22Rv1 (cell line): ENCODE data around the gene KIRREL3.

Experiments used
- ZFX ChIP-seq: fragments of 450-650 bp; IDR thresholded peaks from 2 replicates; pipeline ENCODE4 v1.6.1; 2017; ENCODE audit warnings: antibody characterized with exemption, borderline replicate concordance
- TF ChIP-seq, protein P1 (sequence below): fragments of 450-650 bp; IDR thresholded peaks from 2 replicates; pipeline ENCODE4 v1.5.1; 2017; ENCODE audit warnings: mild to moderate bottlenecking

DNA sequence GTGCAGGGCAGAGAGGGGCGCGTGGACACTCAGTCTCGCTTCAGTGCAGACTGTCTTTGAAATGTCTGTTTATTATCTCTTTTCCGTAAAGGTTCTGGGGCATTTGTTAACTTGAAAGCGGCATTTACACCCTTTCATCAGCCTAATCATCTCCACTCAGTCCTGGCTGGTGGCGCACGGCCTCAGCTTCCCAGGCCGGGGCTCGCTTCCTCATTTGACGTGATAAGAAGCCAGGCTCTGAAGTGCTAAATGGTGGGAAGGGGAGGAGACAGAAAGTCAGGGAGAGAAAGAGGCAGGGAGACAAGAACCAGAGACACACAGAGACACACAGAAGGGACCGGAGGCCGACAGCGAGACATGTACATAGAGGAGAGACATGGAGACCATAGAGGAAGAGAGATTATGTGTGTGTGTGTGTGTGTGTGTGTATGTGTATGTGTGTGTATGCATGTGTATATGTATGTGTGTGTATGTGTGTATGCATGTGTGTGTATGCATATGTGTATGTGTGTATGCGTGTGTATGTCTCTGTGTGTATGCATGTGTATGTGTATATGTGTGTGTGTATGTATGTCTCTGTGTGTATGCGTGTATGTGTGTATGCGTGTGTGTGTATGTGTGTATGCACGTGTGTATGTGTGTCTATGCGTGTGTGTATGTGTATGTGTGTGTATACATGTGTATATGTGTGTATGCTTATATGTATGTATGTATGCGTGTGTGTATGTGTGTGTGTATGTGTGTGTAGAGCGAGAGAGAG lies 543.6 kb downstream of the KIRREL3 start:
- TF ChIP-seq, protein P1, sequence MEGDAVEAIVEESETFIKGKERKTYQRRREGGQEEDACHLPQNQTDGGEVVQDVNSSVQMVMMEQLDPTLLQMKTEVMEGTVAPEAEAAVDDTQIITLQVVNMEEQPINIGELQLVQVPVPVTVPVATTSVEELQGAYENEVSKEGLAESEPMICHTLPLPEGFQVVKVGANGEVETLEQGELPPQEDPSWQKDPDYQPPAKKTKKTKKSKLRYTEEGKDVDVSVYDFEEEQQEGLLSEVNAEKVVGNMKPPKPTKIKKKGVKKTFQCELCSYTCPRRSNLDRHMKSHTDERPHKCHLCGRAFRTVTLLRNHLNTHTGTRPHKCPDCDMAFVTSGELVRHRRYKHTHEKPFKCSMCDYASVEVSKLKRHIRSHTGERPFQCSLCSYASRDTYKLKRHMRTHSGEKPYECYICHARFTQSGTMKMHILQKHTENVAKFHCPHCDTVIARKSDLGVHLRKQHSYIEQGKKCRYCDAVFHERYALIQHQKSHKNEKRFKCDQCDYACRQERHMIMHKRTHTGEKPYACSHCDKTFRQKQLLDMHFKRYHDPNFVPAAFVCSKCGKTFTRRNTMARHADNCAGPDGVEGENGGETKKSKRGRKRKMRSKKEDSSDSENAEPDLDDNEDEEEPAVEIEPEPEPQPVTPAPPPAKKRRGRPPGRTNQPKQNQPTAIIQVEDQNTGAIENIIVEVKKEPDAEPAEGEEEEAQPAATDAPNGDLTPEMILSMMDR = no peak
- no peak for TF ChIP-seq ZFX
